HG03060 (cell line): ENCODE results near the gene WDR45B.

Source experiments
- ATAC-seq: cut with Tn5 transposase; IDR thresholded peaks from one replicate; pipeline ENCODE4 v1.9.1; 2021; ENCODE audit warnings: low read depth, moderate number of reproducible peaks; ENCODE audit not compliant: unreplicated experiment

The WDR45B gene

DNA sequence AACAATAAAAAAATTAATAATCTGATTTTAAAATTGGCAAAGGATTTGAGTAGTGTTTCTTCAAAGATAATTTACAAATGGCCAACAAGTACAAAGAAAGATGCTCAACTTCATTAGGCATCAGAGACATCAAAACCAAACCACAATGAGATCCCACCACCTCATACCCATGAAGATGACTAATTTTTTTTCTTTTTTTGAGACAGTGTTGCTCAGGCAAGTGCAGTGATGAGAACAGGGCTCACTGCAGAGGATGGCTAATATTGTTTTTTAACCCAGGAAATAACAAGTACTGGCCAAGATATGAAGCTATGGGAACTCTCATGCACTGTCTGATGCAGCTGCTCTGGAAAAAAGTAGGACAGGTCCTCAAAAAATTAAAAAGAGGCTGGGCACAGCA is 14.9 kb downstream of the WDR45B start:
- no peak for ATAC-seq

DNA sequence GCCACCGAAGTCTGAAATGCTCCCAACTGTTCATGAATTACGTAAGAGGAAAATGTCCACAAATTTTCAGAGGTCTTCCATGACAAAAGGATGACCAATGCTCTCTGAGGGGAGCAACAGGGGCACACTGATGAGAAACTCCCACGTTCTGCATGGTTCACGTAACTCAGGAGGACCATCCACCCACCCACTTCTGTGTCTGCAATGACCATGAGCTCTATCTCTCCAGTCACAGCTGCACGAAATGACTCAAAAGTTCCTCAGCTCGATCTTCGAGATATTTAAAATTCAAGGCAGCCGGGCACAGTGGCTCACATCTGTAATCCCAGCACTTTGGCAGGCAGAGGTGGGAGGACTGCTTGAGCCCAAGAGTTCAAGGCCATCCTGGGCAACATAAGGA is 15.8 kb downstream of the WDR45B start:
- no peak for ATAC-seq

DNA sequence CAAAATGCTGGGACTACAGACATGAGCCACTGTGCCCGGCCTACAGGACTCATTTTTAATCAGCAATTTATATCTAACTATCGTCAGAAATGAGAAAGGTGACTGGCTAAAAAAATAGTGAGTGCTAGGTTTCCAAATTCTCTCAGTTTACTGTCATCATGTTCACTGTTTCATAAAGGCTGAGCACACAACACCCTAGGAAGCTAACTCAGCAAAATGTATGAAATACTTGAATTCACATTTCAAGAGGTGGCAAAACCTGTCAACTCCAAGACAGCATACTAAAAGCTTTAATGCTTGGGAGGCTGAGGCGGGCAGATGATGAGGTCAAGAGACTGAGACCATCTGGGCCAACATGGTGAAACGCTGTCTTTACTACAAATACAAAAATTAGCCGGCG is 16.7 kb downstream of the WDR45B start:
- no peak for ATAC-seq

DNA sequence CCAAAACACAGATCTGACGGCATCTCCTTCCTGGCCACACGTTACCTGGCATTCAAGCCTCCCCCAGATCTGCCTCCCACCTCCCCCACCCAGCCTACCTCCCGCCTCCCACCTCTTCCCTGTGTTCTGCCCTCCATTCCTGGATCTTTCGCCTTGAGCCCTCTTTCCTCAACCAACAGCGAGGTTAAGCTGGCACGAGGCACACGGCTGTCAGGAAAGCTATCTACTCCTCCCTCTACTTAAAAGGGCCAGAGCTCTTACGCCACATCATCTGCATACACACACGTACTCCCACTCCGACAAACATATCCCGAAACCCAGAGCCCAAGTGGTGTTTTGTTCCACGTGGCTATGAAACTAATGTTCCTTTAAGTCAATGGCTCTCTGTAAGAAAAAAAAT is 18.0 kb downstream of the WDR45B start:
- no peak for ATAC-seq

DNA sequence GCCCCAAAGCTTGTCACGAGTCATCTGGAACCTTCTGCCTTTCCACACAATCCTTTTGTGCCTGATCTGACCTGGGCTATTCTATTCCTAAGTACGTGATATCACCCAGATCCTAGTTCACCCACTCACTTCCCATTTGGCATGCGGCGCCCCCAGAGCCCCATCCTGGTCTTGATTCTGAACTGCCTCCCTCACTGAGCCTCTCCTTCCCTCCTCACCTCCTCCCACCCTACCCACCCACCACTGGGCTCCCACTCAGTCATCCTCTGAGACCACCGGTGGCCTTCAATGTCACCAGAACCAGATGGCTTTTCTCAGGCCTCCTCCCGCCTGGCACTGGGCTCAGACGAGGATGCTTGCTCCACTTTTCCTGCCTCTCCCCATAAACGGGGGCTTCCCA is 18.5 kb downstream of the WDR45B start:
- no peak for ATAC-seq

DNA sequence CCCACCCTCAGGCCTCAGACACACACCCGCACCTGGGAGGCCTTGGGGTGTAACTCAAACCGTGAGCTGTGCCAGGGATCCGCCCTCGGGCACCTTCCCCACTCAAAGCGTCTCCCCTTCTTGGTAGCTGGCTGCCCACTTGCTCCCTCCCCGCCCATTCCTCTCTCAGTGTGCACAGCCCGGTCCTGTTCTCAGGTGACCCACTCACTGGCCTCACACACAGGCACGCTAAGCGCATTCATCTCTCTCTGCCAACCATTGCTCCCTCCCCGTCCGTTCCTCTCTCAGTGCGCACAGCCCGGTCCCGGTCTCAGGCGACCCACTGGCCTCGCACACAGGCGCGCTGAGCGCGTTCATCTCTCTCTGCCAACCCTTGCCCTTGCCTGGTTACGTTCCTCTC is 20.8 kb downstream of the WDR45B start:
- ATAC-seq = no peak

DNA sequence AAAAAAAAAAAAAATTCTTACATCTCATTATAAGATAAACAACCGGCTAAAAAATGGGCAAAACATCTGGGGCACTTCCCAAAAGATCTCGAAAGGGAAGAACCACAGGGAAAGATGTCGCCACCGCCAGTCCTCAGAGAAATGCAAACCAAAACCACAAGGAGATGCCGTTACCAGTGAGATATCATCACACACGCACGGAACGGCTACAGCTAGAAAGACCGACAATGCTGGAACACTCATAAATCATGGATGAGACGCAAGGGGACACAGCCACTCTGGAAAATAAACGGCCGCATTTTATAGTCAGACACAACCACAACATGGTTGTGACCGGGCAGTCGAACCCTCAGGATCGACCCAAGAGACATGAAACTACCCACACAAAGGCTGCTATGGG is 24.5 kb downstream of the WDR45B start:
- no peak for ATAC-seq

DNA sequence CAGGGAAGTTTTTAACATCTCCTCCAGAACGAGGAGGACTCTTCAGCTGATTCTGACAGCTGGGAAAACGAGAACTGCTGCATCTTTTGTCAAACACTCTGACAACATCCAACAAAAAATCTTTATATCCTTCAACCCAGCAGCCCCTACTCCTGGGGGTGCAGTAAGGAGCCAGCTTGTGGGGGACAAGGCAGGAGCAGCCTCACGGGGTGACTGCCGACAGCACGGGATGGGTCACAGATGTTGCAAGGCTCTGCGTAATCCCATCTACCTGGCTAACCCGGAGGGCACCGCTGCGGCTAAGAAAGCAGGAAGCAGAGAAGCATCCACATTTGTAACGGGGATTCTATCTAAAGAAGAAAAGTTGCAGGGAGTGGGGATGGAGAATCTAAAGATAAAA is 28.6 kb downstream of the WDR45B start:
- no peak for ATAC-seq

DNA sequence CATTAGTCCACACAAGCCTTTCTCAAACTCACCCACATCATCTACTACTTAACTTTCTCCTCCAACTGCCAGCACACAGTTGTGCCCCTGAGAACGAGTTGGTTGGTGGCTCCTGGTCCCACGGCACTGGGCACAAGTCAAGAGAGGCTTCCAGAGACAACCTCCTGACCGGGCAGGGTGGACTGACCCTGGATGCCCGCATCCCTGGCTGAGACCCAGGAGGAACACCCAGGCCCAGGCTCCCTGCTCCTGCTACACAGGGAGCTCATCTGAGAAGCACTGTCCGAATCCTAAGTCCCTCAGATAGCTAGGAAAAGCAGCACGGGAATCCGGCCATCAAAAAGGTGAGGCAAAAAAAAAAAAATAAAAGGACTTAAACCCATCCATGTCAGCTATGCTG is 29.0 kb downstream of the WDR45B start:
- ATAC-seq = no peak

DNA sequence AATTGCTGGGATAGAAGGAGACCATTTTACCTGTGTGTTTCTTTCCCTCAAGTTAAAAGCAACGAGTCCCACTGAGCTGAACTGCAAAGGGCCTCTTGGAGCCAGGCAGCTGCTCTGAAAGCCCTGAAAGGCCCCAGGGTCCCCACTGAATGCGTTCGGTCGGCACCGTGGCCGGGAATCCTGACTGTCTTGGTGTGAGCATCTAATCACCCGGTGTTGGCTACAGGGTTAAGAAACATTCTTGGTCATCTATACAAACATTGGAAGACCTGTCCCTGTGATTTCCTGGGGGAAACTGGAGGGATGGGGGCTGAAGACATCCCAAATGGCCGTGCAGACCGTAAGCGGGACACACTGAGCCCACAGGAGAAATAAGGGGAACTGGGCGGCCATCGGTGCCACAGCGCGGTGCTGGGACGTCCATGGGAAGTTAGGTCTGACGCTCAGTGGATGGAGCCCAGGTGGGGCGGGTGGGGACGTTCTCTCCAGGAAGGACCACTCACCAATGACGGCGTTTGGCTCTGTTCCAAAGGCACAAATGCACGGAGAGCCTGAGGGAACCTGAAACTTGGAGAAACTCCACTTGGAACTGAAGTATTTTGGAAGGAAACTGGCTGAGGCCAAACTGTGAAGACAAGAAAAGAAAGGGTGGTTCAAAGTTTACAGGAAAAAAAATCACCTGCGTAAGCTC is 32.1 kb downstream of the WDR45B start:
- ATAC-seq = no peak

DNA sequence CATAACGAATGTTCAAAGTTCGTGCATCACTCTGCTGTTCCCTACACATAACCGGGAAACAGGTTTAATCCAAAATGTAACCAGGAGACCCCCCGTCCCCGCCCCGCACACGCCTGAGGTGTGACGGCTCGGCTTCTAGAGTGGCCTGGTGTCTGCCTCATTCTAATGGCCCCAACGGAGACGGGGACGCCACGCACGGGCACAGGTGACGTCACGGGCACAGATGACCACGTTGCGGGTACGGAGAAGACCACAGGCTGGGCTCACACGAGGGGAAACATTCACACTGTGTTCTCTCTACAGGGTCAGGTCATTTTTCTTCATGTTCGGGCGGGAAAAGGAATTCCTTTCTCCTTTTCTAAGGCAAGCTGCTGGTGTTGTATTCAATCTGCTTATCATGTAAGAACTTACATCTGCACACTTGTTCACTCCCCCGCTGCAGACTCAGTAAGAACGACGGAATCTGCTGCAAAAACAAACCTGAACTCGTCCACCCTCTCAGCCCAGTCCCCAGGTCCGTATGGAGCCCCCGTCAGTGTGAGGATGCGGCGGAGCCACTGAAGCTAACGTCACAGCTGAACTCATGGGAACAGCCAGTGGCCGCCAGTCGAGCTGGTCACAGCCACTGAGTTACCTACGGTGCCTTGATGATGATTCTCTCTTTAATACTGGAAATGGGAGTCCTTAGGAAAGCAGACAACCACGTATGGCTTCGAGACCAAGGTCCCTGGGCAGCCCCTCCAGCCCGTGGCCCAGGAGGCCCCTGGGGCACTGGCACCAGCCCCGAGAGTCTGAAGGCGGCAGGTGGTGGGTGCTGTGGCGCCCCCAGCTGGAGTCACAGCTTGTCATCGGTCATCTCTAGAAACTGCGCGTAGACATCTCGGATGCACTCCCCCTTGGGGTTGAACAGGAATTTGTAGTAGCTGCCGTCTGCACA is 32.9 kb downstream of the WDR45B start:
- no peak for ATAC-seq

DNA sequence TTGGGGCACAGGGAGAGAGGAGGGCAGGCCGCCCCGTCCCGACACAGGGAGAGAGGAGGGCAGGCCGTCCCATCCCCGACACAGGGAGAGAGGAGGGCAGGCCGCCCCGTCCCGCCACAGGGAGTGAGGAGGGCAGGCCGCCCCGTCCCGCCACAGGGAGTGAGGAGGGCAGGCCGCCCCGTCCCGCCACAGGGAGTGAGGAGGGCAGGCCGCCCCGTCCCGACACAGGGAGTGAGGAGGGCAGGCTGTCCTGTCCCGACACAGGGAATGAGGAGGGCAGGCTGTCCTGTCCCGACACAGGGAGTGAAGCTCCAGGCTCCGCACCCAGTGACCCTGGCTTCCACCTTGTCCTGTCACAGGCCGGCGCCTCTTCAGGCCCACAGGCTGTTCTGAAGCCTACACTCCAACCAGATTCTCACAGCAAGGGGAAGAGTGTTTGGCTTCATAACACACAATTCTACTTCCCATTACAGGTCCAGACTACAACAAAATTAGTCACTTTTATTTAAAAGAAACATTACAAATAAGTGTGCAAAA is 34.1 kb downstream of the WDR45B start:
- ATAC-seq = no peak

DNA sequence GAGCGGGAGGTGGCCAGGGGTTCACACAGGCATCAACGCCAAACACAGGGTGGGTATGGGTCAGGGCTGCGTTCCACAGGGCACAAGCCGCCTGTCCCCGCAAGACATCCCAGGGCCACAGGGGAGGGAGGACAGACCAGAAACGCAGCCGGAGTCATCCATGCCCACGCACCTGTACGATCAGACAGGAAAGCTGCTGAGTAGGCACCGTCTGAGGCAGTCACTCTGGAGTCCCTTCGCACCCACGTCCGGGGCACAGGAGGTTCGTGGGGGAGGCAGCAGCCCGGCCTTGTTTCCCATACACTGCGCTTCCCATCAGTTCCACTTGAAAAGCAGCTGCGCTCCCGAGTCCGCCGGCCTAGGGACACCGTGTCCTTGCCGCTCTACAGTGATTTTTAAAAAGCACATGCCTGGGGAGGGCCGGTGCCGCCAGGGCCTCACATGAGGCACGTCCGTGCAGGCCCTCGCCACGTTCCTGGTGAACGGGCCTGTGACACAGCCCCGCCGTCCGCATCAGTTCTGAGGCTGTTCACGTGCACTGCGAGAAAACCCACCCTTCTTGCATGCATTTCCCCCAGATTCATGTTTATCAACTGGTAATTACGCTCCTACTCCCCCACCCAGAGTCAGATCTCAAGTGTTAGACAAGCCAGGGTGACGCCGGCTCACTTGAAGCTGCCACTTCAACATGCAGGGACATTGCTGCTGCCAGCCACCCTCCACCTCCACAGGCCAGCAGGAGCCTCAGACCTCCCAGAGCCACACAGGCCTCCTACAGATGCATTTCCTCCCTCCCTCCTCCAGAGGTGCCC is 34.8 kb downstream of the WDR45B start:
- no peak for ATAC-seq

DNA sequence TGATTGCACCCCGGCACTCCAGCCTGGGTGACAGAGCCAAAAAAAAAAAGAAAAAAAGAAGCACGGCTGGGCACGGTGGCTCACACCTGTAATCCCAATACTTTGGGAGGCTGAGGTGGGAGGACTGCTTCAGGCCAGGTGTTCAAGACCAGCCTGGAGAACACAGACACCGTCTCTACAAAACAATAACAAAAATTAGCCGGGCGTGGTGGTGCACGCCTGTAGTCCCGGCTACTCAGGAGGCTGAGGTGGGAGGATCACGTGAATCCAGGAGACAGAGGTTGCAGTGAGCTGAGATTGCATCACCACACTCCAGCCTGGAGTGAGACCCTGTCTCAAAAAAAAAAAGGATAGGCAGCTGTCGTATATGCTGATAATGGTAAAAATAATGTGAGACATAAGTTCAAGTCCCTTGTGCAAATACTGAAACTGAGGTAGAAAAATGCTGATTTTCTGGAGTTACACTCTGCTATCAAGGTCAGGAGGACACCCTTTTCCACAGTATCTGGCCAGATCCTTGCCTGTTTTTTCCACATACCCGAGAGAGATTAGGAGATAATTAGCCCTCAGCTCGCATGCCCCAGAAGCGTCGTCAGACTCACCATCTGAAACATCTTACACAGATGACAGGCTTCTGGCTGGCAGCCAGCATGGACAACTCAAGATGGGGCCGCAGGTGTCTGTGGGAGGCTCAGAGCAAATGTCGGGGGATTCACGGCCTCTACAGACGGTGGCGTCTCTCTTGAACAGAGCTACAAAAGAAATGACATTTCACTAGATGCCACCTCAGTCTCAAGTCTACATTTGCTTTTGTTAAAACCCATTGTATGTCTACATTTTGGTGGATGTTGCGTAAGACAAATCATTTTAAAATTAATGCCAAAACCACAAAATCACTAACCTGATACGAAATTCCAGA is 36.8 kb downstream of the WDR45B start:
- ATAC-seq = no peak

DNA sequence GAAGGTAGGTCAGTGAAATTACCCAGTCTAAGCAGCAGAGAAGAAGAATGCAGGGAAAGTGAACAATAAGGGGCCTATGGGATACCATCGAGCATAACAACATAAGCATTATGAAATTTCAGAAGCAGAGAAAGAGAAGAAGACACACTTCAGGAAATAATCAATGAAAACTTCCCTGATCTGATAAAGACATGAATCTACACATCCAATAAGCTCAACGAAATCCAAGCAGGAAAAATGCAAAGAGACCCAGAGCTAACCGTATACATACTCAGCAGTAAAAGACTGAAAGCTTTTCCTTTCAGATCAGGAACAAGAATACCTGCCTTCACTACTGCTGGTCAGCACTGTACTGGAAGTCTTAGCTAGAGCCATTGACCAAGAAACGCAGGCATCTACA is 38.6 kb downstream of the WDR45B start:
- no peak for ATAC-seq

DNA sequence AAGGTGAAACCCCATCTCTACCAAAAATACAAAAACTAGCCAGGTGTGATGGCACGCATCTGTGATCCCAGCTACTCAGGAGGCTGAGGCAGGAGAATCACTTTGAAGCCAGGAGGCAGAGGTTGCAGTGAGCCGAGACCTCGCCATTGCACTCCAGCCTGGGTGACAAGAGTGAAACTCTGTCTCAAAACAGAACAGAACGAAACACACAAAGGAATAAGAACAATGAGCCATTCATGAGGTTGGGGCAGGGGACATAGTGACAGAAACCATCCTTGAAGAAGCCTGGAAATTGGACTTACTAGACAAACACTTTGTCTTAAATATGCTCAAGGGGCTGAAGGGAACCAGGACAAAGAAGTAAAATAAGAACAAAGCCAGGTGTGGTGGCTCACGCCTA is 39.4 kb downstream of the WDR45B start:
- ATAC-seq = no peak

DNA sequence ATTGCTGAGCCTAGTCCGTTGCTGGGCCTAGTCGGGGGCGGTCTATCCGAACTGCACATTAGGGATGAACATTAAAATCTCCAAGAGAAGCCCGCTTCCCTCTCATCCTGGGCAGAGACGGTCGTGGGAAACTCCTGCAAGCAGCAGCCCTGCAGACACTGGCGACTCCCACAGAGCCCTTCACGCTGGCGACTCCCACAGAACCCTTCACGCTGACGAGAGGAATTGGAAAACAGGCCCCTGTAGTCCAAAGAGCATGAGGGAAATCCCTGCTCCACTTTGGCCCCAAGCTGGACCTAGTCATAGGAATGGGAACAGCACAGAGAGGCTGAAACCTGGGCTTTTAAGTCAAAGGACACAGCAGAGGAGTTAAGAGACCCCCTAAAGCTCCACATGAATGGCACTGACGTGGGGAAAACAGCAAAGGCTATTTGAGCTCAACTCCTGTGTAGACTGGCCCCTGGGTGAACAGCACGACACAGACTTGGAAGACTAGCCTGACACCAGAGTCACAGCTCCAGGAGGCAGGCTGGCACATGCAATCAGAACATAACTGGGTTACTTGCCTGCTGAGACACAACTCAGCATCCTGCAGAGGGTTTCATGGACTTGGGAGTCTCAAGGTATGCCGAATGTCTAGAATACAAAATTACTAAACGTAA is 42.2 kb downstream of the WDR45B start:
- no peak for ATAC-seq

DNA sequence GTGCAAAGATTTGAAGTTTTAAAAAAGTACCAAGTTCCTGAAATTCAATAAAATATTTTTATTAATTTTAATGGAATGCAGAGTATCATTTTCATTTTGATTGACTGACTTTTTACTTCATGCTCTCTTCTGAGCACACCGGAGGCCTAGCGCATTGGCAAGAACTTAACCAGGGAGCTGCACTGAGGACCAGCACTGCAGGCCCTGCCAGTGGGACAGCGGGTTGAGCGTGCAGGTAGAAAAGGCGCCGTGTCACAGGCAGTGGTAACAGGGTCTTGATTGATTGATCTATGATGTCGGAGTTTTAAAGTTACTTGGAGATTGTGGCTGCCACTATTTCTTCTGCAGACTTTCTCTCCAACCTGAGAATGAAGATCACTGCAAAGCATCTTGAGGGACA is 43.7 kb downstream of the WDR45B start:
- ATAC-seq = no peak

DNA sequence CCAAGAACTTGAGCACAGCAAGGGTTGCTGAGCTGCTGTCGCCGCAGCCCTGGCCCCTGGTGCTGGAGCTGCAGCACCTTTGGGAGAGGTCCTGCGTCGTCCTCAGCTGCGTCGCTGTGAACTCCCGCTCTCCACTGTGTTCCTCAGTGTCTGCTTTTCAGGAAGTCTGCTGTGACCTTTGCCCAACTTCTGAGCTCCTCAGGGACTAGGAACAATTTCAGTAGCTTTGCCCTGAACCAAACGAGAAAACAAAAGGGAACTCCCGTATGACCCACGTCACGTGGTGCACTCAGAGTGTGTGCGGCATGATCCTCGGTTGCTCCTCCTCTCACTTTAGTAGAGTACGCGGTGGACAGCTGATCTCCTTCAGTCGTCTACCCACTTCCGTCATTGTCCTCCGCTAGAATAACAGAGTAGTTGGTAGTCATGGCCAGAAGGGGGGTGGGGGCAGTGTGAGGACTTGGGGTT is 44.2 kb downstream of the WDR45B start:
- no peak for ATAC-seq
